Pancreas (tissue), 10 donors: ENCODE measurements around the gene TYK2. TPM values are rescaled to one million over a fixed set of nuclear protein-coding genes. Genes with fewer than 3 reads are reported as not detected.
A peak's percentile ranks its signal among the peaks of the same experiment; 100 is the strongest.
"Not testable (repeated sequence)": the region's sequence is repeated elsewhere in the genome, so short reads cannot be mapped to it uniquely, and the experiment has no call there.

Experiments used
- ATAC-seq, 4 donors: fragments of 200-7000 bp; cut with Tn5 transposase; one replicate each; pipeline versions ENCODE4 v1.8.0 to v1.9.1; 2020; ENCODE audit warnings: mild to moderate bottlenecking in 4 of 4, moderate library complexity in 4 of 4
- DNase-seq, 6 donors: peaks; one replicate each; pipeline ENCODE4 v3.0.0-alpha.2; 2020
- FAIRE-seq: peaks from 2 replicates; lab custom pipeline; 2012; peaks lifted over from hg19 to GRCh38; lab: Jason Lieb, UNC
- H3K27ac ChIP-seq, 4 donors: fragments of 200-600 bp; sonication (generic); 1 replicate in 3 of 4; 2 replicates in 1 of 4; pipeline versions ENCODE4 v1.5.0 to v1.8.0; 2020
- H3K27me3 ChIP-seq, 4 donors: fragments of 200-600 bp; one replicate each; pipeline ENCODE4 v1.8.0; 2021
- H3K36me3 ChIP-seq, 3 donors: fragments of 200-600 bp; sonication (generic) in 1 of 3; one replicate each; pipeline versions ENCODE4 v1.5.0 to v1.8.0; 2020 to 2021
- H3K4me1 ChIP-seq, 3 donors: fragments of 200-600 bp; one replicate each; pipeline ENCODE4 v1.8.0; 2021
- H3K4me3 ChIP-seq, 4 donors: fragments of 200-600 bp; sonication (generic) in 2 of 4; one replicate each; pipeline versions ENCODE4 v1.5.0 to v1.8.0; 2020 to 2021
- H3K9me3 ChIP-seq, 4 donors: fragments of 200-600 bp; one replicate each; pipeline ENCODE4 v1.8.0; 2021
- WGBS, 2 donors: extraction: QIAGEN DNeasy Blood & Tissue Kit; methylation state at CpG; one replicate each; pipeline ENCODE4 v1.1.7; 2013; 5-methylcytosine and 5-hydroxymethylcytosine counted together
- intact Hi-C, 3 donors: fragments of 100-400 bp; cut with DNase I; formaldehyde crosslinking; loops; one replicate each; pipeline versions ENCODE4 v1.11.1 to v1.14.2; 2022
- polyA plus RNA-seq, 2 donors: library from polyadenylated mRNA; stranded (reverse); fragments of 200-250 nt; gene quantifications; one replicate each; pipeline ENCODE4 v1.2.3, GENCODE V29; 2013
- total RNA-seq, 6 donors: library from RNA; stranded (reverse); fragmentation: NEBNext Ultra II Directional in 4 of 6; extraction: Animal tissue kit (Norgen Biotek cat#: 25700) in 4 of 6; gene quantifications; one replicate each; pipeline versions ENCODE4 v1.2.1 to v1.2.4, GENCODE V29; 2021 to 2023
- TF ChIP-seq, protein P1 (sequence below), 4 donors: fragments of 200-600 bp; sonication (generic) in 3 of 4; IDR thresholded peaks; one replicate each; pipeline versions ENCODE4 v1.5.0 to v1.8.0; 2021; ENCODE audit warnings: antibody characterized with exemption in 4 of 4
- donor health status: healthy with polysubstance abuse.
- donor health status: DM: no; HTN: no; CAD: no; lungs with moderate emphysema.
- donor health status: DM: no; HTN: no; CAD: no.
- donor health status: control.
- donor health status: control.
- donor health status: Bipolar disorder and iron deficiency.
- donor health status: DM: yes; HTN: yes; CAD: no.
- donor health status: DM: no; HTN: no; CAD: no.
- donor health status: DM: no; HTN: no; CAD: no.
- donor health status: DM: yes; HTN: yes; CAD: no.

Gene TYK2
- total and polyA plus RNA-seq, 8 donors, result 42.5 to 302 (median 57.6) TPM

DNA sequence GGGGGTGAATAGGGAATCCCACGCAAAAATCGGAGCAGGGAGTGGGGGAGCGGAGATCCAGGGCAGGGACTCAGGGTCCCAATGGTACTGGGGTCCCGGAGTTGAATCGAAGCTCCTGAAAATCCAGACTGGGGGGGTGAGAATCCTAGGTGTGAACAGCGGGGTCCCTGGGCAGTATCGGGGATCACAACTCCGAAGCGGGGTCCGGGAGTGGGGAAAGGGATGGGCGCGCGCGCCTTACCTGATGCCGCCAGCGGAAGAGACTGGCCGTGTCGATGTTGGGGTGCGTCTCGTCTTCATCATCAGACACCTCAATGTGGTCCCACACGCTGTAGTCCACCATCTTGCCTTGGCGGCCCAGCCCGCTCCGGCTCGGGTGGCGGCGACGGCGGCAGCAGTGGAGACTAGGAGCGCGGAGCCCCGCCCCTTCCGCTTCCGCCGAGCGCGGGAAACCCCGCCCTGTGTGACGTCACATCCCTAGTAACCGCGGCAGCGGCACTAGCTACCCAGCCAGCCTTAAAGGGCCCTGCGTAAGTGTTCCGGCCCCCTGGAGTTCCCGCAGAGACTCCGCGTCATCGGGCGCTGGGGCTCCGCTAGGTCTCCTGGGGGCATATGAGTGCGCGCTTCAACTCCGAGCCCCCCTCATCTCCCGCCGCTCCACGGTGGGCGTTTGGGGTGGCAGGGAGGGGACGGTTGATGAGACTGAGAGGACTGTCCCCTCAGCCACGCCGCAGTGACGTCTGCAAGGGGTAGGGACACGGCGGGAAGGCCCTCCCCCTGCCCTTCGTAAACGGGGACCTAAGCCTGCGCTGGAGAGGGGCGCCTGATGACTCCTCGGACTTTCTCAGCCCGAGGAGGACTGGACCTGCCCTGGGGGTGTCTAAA is 23.0 kb upstream of the TYK2 start, which contains the start of gene CDC37:
TSS of gene CDC37 (minus strand) at position 406 of the 885 bp plus-strand sequence. CDS start at position 343, 63 bp downstream.
- FAIRE-seq, result no peak
- peaks cover 3 to 27% (median 10%) of the 10 kb centered on the region in 3 donors for H3K4me1 ChIP-seq
- H3K27ac ChIP-seq, result peak within 1 kb of the TSS; percentile 24 to 70 (median 48)
- TF ChIP-seq, protein P1, sequence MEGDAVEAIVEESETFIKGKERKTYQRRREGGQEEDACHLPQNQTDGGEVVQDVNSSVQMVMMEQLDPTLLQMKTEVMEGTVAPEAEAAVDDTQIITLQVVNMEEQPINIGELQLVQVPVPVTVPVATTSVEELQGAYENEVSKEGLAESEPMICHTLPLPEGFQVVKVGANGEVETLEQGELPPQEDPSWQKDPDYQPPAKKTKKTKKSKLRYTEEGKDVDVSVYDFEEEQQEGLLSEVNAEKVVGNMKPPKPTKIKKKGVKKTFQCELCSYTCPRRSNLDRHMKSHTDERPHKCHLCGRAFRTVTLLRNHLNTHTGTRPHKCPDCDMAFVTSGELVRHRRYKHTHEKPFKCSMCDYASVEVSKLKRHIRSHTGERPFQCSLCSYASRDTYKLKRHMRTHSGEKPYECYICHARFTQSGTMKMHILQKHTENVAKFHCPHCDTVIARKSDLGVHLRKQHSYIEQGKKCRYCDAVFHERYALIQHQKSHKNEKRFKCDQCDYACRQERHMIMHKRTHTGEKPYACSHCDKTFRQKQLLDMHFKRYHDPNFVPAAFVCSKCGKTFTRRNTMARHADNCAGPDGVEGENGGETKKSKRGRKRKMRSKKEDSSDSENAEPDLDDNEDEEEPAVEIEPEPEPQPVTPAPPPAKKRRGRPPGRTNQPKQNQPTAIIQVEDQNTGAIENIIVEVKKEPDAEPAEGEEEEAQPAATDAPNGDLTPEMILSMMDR (IDR thresholded peaks at IDR 0.05), result no peak
- DNase-seq, result peak; percentile 93 to 99 (median 98)
- H3K27me3 ChIP-seq, result no peaks in the 10 kb centered on the region
- H3K4me3 ChIP-seq, result peak within 1 kb of the TSS; percentile 82 to 96 (median 89)
- H3K36me3 ChIP-seq, result no peaks in the 10 kb centered on the region
- H3K9me3 ChIP-seq, result no peaks in the 10 kb centered on the region
- peak; percentile 93 to 97 (median 96) for ATAC-seq
- intact Hi-C loops, result loop anchor here in 1 of 3 donors (10.0 kb wide), 1 partner anchor 161 kb away; the partner anchor contains the start of genes CDKN2D and KRI1
- WGBS, 2 donors, result 0% methylated on average over 55 to 69 of the region's 69 CpGs

DNA sequence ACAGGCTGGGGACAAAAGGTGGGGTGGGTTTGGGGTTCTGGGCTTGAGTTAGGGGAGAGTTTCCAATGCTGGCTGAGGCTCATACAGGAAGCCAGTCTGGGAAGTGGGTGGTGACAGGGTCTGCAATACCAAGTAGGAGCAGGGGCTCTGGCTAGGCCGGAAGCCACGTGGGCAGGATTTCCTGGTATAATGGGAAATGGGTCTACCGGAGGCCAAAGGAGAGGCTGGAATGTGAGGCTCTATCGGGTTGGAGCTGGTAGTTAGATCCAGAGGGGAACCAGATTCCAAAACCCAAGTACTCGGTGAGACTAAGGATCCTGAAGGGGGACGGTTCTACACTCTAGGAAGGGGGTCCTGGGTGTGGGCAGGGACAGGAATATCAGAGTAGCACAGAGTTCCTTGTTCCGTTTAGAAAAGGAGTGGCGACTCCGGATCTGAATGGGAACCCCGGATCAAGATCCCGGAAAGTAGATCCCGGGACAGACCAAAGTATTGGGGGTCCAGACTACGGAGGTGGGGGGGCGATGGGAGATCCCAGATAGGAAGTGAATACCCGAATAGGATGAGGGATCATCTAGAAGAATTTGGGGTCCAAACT is 22.2 kb upstream of the TYK2 start:
- peak overlapping the region in 1 of 4 donors; percentile 24 for H3K27ac ChIP-seq
- TF ChIP-seq, protein P1 (IDR thresholded peaks at IDR 0.05), result no peak
- ATAC-seq, result no peak
- no peaks in the 10 kb centered on the region for H3K9me3 ChIP-seq
- no peak for FAIRE-seq
- no peaks in the 10 kb centered on the region for H3K27me3 ChIP-seq
- H3K4me3 ChIP-seq, result peak overlapping the region; percentile 82 to 96 (median 89)
- peaks cover 3 to 27% (median 10%) of the 10 kb centered on the region in 3 donors for H3K4me1 ChIP-seq
- no peak for DNase-seq
- intact Hi-C loops, result loop anchor here in 1 of 3 donors (10.0 kb wide), 1 partner anchor 162 kb away; the partner anchor contains the start of genes CDKN2D and KRI1
- no peaks in the 10 kb centered on the region for H3K36me3 ChIP-seq
- WGBS, 2 donors, result 1% methylated on average over 15 of the region's 15 CpGs

DNA sequence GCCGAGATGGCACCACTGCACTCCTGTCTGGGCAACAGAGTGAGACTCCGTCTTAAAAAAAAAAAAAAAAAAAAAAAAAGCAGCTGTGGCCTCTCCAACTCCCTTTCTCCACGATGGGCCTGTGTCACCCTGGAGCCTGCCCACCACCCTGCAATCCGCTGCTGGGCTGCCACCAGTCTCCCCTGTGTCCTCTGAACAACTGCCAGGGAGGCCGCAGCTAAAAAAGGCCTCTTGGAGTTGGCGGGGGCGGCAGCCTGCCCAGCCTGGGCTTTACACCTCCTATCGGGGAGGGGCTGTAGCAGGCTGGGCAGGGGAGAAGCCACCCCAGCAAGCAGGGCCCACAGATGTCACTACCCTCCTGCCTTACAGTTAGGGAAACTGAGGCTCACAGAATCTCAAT is 19.5 kb upstream of the TYK2 start:
- H3K27ac ChIP-seq, result no peak overlapping the region
- DNase-seq (peak in 1 of 6 donors; percentile 49), ATAC-seq (no peak), FAIRE-seq (no peak)
- peaks cover 3 to 27% (median 10%) of the 10 kb centered on the region in 3 donors for H3K4me1 ChIP-seq
- H3K4me3 ChIP-seq, result no peak overlapping the region
- no peaks in the 10 kb centered on the region for H3K9me3 ChIP-seq
- TF ChIP-seq, protein P1 (IDR thresholded peaks at IDR 0.05), result no peak
- H3K36me3 ChIP-seq, result peaks cover 3 to 6% (median 5%) of the 10 kb centered on the region in 3 donors
- H3K27me3 ChIP-seq, result no peaks in the 10 kb centered on the region
- intact Hi-C loops, result loop anchor here (10.0 kb wide), 3 partner anchors 125 to 465 kb away; partner anchors contain the start of genes OLFM2 (in 2 of the 3), CDKN2D (in 1 of the 3), ICAM1 (in 1 of the 3) and KRI1 (in 1 of the 3)
- WGBS, 2 donors, result 92 to 95% methylated on average over 7 to 8 of the region's 8 CpGs

DNA sequence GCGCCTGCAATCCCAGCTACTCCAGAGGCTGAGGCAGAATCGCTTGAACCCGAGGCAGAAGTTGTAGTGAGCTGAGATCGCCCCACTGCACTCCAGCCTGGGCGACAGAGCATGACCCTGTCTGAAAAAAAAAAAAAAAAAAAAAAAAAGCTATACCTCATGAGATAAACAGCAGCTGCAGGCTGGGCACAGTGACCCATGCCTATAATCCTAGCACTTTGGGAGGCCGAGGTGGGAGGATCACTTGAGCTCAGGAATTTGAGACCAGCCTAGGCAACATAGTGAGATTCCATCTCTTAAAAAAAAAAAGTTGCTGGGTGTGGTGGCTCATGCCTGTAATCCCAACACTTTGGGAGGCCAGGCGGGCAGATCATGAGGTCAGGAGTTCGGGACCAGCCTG is 19.0 kb upstream of the TYK2 start:
- DNase-seq, FAIRE-seq, H3K4me3 ChIP-seq, H3K9me3 ChIP-seq, H3K27ac ChIP-seq, H3K27me3 ChIP-seq, ATAC-seq: not testable (repeated sequence)
- intact Hi-C loops, result loop anchor here (10.0 kb wide), 2 partner anchors 125 to 465 kb away; partner anchors contain the start of genes OLFM2 (in 2 of the 3) and ICAM1 (in 1 of the 3)
- WGBS, 2 donors, result 75 to 79% methylated on average over 8 of the region's 8 CpGs
- peaks cover 1 to 21% (median 7%) of the 10 kb centered on the region in 3 donors for H3K4me1 ChIP-seq
- H3K36me3 ChIP-seq, result peaks cover 4 to 11% (median 5%) of the 10 kb centered on the region in 3 donors

DNA sequence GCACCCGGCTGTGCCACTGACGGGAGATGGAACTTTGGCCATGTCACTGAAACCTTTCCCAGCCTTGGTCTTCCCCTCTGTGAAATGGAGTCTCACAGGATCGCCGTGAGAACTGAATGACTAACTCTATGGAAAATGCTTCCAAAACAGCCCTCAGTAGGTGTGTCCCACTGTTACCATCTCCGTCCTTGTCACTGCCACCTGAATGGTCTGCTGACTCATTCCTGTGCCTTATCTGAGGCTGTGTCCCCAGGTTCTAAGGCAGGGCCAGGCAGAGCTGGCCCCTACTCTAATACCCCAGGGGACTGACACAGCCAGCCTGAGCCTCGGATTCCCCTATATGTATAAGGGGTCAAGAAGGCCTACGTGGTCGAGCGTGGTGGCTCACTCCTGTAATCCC is 18.4 kb upstream of the TYK2 start:
- no peak for ATAC-seq
- no peaks in the 10 kb centered on the region for H3K9me3 ChIP-seq
- intact Hi-C loops, result loop anchor here (10.0 kb wide), 2 partner anchors 124 to 464 kb away; partner anchors contain the start of genes OLFM2 (in 2 of the 3) and ICAM1 (in 1 of the 3)
- H3K4me1 ChIP-seq, result peaks cover 0 to 20% (median 5%) of the 10 kb centered on the region in 3 donors
- TF ChIP-seq, protein P1 (IDR thresholded peaks at IDR 0.05), result no peak
- no peak for DNase-seq
- no peak for FAIRE-seq
- 84 to 89% methylated on average over 9 of the region's 9 CpGs for WGBS, 2 donors
- peaks cover 6 to 11% (median 7%) of the 10 kb centered on the region in 3 donors for H3K36me3 ChIP-seq
- H3K27me3 ChIP-seq, result no peaks in the 10 kb centered on the region
- no peak overlapping the region for H3K4me3 ChIP-seq
- no peak overlapping the region for H3K27ac ChIP-seq
